Measurements from ENCODE around the gene PARL.

Gene PARL

DNA sequence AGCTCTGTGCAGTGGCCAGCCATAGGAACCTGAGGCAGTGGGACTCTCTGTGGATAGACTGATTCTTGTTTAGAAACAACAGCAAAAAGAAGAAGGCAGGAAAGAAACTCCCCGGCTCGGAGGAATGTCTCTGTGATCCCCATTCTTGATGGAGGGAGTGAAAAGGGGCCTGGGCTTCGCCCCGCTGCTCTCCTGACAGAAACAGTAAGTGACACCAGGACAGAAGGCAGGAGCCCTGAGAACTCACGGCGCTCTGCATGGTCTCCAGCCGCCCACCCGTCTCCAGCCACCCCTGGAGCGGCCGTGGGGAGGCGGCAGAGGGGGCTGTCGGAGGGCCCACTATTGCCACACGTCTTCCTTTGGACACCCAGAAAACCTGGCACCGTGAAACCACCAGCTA lies 35.7 kb upstream of the PARL start:
- Histone ChIP-seq H3K79me2 (ENCODE audit: low read length) (no peaks in the 10 kb centered on the region), H3K9ac (ENCODE audit: low read length) (no peak overlapping the region), H3K27me3 (ENCODE audit: low read depth, low read length) (0 out of 2 replicates have a peak, but pooled peaks cover 9% of the 10 kb centered on the region), H3K27ac (ENCODE audit: low read length) (no peak overlapping the region), H3K9me3 (ENCODE audit: insufficient read depth, low read length) (no peaks in the 10 kb centered on the region), H4K20me1 (ENCODE audit: insufficient read depth, low read length) (no peaks in the 10 kb centered on the region), H3K4me3 (ENCODE audit: low read length) (no peak overlapping the region), H2AFZ (ENCODE audit: low read depth, low read length) (no peak overlapping the region), H3K4me1 (ENCODE audit: low read length) (peaks cover 14% of the 10 kb centered on the region), H3K4me2 (ENCODE audit: low read length) (no peak overlapping the region), H3K36me3 (replicated peaks; ENCODE audit: low read depth, low read length) (no peaks in the 10 kb centered on the region)
- TF ChIP-seq, protein P1, sequence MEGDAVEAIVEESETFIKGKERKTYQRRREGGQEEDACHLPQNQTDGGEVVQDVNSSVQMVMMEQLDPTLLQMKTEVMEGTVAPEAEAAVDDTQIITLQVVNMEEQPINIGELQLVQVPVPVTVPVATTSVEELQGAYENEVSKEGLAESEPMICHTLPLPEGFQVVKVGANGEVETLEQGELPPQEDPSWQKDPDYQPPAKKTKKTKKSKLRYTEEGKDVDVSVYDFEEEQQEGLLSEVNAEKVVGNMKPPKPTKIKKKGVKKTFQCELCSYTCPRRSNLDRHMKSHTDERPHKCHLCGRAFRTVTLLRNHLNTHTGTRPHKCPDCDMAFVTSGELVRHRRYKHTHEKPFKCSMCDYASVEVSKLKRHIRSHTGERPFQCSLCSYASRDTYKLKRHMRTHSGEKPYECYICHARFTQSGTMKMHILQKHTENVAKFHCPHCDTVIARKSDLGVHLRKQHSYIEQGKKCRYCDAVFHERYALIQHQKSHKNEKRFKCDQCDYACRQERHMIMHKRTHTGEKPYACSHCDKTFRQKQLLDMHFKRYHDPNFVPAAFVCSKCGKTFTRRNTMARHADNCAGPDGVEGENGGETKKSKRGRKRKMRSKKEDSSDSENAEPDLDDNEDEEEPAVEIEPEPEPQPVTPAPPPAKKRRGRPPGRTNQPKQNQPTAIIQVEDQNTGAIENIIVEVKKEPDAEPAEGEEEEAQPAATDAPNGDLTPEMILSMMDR (IDR thresholded peaks at IDR 0.05; ENCODE audit: low read depth, low read length), result no peak
- no peak for TF ChIP-seq EZH2phosphoT487 (IDR thresholded peaks at IDR 0.05; ENCODE audit: low read depth)

- Histone ChIP-seq H3K36me3 (replicated peaks; ENCODE audit: low read depth, low read length) (no peaks in the 10 kb centered on the region), H3K9me3 (ENCODE audit: insufficient read depth, low read length) (no peaks in the 10 kb centered on the region), H2AFZ (ENCODE audit: low read depth, low read length) (no peak overlapping the region), H3K4me1 (ENCODE audit: low read length) (peaks cover 24% of the 10 kb centered on the region), H3K4me2 (ENCODE audit: low read length) (no peak overlapping the region), H3K27ac (ENCODE audit: low read length) (no peak overlapping the region), H3K4me3 (ENCODE audit: low read length) (no peak overlapping the region), H3K27me3 (ENCODE audit: low read depth, low read length) (peaks cover 20% of the 10 kb centered on the region), H3K79me2 (ENCODE audit: low read length) (no peaks in the 10 kb centered on the region), H4K20me1 (ENCODE audit: insufficient read depth, low read length) (no peaks in the 10 kb centered on the region), H3K9ac (ENCODE audit: low read length) (no peak overlapping the region)
- TF ChIP-seq EZH2phosphoT487 (IDR thresholded peaks at IDR 0.05; ENCODE audit: low read depth), result no peak
- TF ChIP-seq, protein P1 (IDR thresholded peaks at IDR 0.05; ENCODE audit: low read depth, low read length), result no peak
These were observed 33.5 kb upstream of the PARL start for GRCh38 chr3:183918178-183918577.

DNA sequence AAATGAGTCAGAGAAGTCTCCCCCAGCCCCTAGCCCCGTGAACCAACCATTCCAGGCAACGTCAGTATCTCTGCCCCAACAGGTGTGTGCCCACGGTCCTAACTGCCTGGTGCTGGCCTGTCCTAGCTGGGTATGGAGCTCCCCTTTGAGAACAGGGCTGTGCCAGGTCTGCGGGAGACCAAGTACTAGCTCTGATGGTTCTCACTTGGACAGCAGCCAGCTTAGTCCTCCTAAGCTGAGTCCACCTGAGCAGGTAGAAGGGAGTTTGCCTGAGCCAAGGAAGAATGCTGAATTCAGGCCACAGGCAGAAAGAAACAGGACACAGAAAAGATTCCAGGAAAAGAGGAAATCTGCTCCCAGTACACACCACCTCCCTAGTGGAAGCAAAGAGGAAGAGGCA lies 33.1 kb upstream of the PARL start:
- Histone ChIP-seq H3K79me2 (ENCODE audit: low read length) (no peaks in the 10 kb centered on the region), H3K9ac (ENCODE audit: low read length) (no peak overlapping the region), H3K27me3 (ENCODE audit: low read depth, low read length) (peaks cover 24% of the 10 kb centered on the region), H3K4me3 (ENCODE audit: low read length) (no peak overlapping the region), H4K20me1 (ENCODE audit: insufficient read depth, low read length) (no peaks in the 10 kb centered on the region), H2AFZ (ENCODE audit: low read depth, low read length) (no peak overlapping the region), H3K27ac (ENCODE audit: low read length) (no peak overlapping the region), H3K9me3 (ENCODE audit: insufficient read depth, low read length) (no peaks in the 10 kb centered on the region), H3K36me3 (replicated peaks; ENCODE audit: low read depth, low read length) (no peaks in the 10 kb centered on the region), H3K4me2 (ENCODE audit: low read length) (no peak overlapping the region), H3K4me1 (ENCODE audit: low read length) (peaks cover 24% of the 10 kb centered on the region)
- no peak for TF ChIP-seq EZH2phosphoT487 (IDR thresholded peaks at IDR 0.05; ENCODE audit: low read depth)
- TF ChIP-seq, protein P1 (IDR thresholded peaks at IDR 0.05; ENCODE audit: low read depth, low read length), result no peak

- H3K4me3 ChIP-seq (ENCODE audit: low read length), result peak overlapping the region; percentile 10; the same call in 1 of the 2 replicates
- H3K9me3 ChIP-seq (ENCODE audit: insufficient read depth, low read length), result no peaks in the 10 kb centered on the region
- no peak overlapping the region for H2AFZ ChIP-seq (ENCODE audit: low read depth, low read length)
- no peaks in the 10 kb centered on the region for H4K20me1 ChIP-seq (ENCODE audit: insufficient read depth, low read length)
- no peaks in the 10 kb centered on the region for H3K36me3 ChIP-seq (replicated peaks; ENCODE audit: low read depth, low read length)
- no peak overlapping the region for H3K9ac ChIP-seq (ENCODE audit: low read length)
- peaks cover 24% of the 10 kb centered on the region for H3K4me1 ChIP-seq (ENCODE audit: low read length)
- no peak overlapping the region for H3K27ac ChIP-seq (ENCODE audit: low read length)
- TF ChIP-seq, protein P1 (IDR thresholded peaks at IDR 0.05; ENCODE audit: low read depth, low read length), result no peak
- TF ChIP-seq EZH2phosphoT487 (IDR thresholded peaks at IDR 0.05; ENCODE audit: low read depth), result no peak
- H3K4me2 ChIP-seq (ENCODE audit: low read length), result peak overlapping the region; percentile 89
- no peaks in the 10 kb centered on the region for H3K79me2 ChIP-seq (ENCODE audit: low read length)
- H3K27me3 ChIP-seq (ENCODE audit: low read depth, low read length), result peaks cover 43% of the 10 kb centered on the region
These were observed 30.2 kb upstream of the PARL start for GRCh38 chr3:183914856-183915255.

All from OCI-LY3 (cell line).